GM12872 (cell line): ENCODE measurements around the gene ELMOD1.

Experiments
- CTCF ChIP-seq: IDR thresholded peaks from 3 replicates; pipeline ENCODE4 v1.5.1; 2011; ENCODE audit warnings: low read depth, mild to moderate bottlenecking, low read length, moderate library complexity; ENCODE audit not compliant: insufficient read depth

ELMOD1 gene

GRCh38 chr11:107562647-107563208 is 28.2 kb upstream of the ELMOD1 start:
- no peak for TF ChIP-seq CTCF

- peak; percentile 67 for TF ChIP-seq CTCF
These were observed 27.2 kb upstream of the ELMOD1 start for GRCh38 chr11:107563702-107564101.

- TF ChIP-seq CTCF: no peak
These were observed 26.1 kb upstream of the ELMOD1 start for GRCh38 chr11:107564877-107565218.

- no peak for TF ChIP-seq CTCF
These were observed 25.6 kb upstream of the ELMOD1 start, which contains the start of gene ALKBH8 for GRCh38 chr11:107565219-107565937. Gene ALKBH8, minus strand, starts transcription at chr11:107565735. Its CDS starts 4,842 bp downstream, at chr11:107560893.

- TF ChIP-seq CTCF: no peak
These were observed 24.4 kb upstream of the ELMOD1 start for GRCh38 chr11:107566569-107566968.

GRCh38 chr11:107567739-107568335 is 23.1 kb upstream of the ELMOD1 start:
- TF ChIP-seq CTCF: no peak

GRCh38 chr11:107570015-107570414 is 20.9 kb upstream of the ELMOD1 start:
- no peak for TF ChIP-seq CTCF
